GM12891 (cell line): ENCODE data around the gene CDX2.

ENCODE experiments used
- POLR2A ChIP-seq: IDR thresholded peaks from 2 replicates; pipeline ENCODE4 v1.6.1; 2011; ENCODE audit warnings: low read depth, low read length, control low read depth
- POLR2AphosphoS5 ChIP-seq: IDR thresholded peaks from 2 replicates; pipeline ENCODE4 v1.6.1; 2011; ENCODE audit warnings: low read depth, low read length, control low read depth
- POU2F2 ChIP-seq: IDR thresholded peaks from 2 replicates; pipeline ENCODE4 v1.6.1; 2011; ENCODE audit warnings: low read depth, mild to moderate bottlenecking, control low read depth, low read length, moderate library complexity
- SPI1 ChIP-seq: IDR thresholded peaks from 2 replicates; pipeline ENCODE4 v1.6.1; 2011; ENCODE audit warnings: low read depth, low read length, control low read depth
- TAF1 ChIP-seq: IDR thresholded peaks from 2 replicates; pipeline ENCODE4 v1.6.1; 2011; ENCODE audit warnings: low read depth, low read length, control low read depth

GRCh38 chr13:28012383-28012782 lies 43.3 kb upstream of the CDX2 start:
- no peak for TF ChIP-seq POLR2A
- TF ChIP-seq POLR2AphosphoS5, result no peak
- no peak for TF ChIP-seq TAF1
- TF ChIP-seq POU2F2, result no peak
- no peak for TF ChIP-seq SPI1
